ENCODE measurements around the gene ELAC1.
"Not testable (repeated sequence)": the region's sequence is repeated elsewhere in the genome, so short reads cannot be mapped to it uniquely, and the experiment has no call there.

ELAC1 gene

GRCh38 chr18:50973367-50974126, 5.7 kb downstream of the ELAC1 start:
- DNase-seq (ENCODE audit: low read depth), result no peak

- no peak for DNase-seq (ENCODE audit: low read depth)
These were observed 9.4 kb downstream of the ELAC1 start for GRCh38 chr18:50977037-50977760.

- no peak for DNase-seq (ENCODE audit: low read depth)
These were observed 13.5 kb downstream of the ELAC1 start for GRCh38 chr18:50981381-50981780.

GRCh38 chr18:50982086-50982801, 14.4 kb downstream of the ELAC1 start:
- DNase-seq (ENCODE audit: low read depth), result no peak

GRCh38 chr18:50982802-50983179, 15.0 kb downstream of the ELAC1 start:
- no peak for DNase-seq (ENCODE audit: low read depth)

GRCh38 chr18:50986360-50987087, 18.7 kb downstream of the ELAC1 start:
- no peak for DNase-seq (ENCODE audit: low read depth)

- no peak for DNase-seq (ENCODE audit: low read depth)
These were observed 19.4 kb downstream of the ELAC1 start for GRCh38 chr18:50987261-50987660.

- DNase-seq (ENCODE audit: low read depth), result no peak
These were observed 21.9 kb downstream of the ELAC1 start for GRCh38 chr18:50989711-50990110.

- DNase-seq (ENCODE audit: low read depth), result no peak
These were observed 24.5 kb downstream of the ELAC1 start for GRCh38 chr18:50992351-50992762.

- DNase-seq (ENCODE audit: low read depth), result no peak
These were observed 26.2 kb downstream of the ELAC1 start for GRCh38 chr18:50994031-50994430.

GRCh38 chr18:51003174-51003573, 35.3 kb downstream of the ELAC1 start:
- DNase-seq (ENCODE audit: low read depth), result not testable (repeated sequence)

- DNase-seq (ENCODE audit: low read depth), result no peak
These were observed 38.4 kb downstream of the ELAC1 start for GRCh38 chr18:51006061-51006818.

GRCh38 chr18:51006948-51007789, 39.3 kb downstream of the ELAC1 start:
- no peak for DNase-seq (ENCODE audit: low read depth)

- no peak for DNase-seq (ENCODE audit: low read depth)
These were observed 39.9 kb downstream of the ELAC1 start for GRCh38 chr18:51007790-51008139.

- DNase-seq (ENCODE audit: low read depth), result no peak
These were observed 41.2 kb downstream of the ELAC1 start for GRCh38 chr18:51009072-51009471.

GRCh38 chr18:51010218-51010617, 42.4 kb downstream of the ELAC1 start:
- DNase-seq (ENCODE audit: low read depth), result no peak

- no peak for DNase-seq (ENCODE audit: low read depth)
These were observed 43.9 kb downstream of the ELAC1 start for GRCh38 chr18:51011709-51012108.

GRCh38 chr18:51012441-51012840, 44.6 kb downstream of the ELAC1 start:
- DNase-seq (ENCODE audit: low read depth), result no peak

- no peak for DNase-seq (ENCODE audit: low read depth)
These were observed 45.4 kb downstream of the ELAC1 start for GRCh38 chr18:51013259-51013658.

GRCh38 chr18:51017140-51017879, 49.5 kb downstream of the ELAC1 start:
- DNase-seq (ENCODE audit: low read depth), result no peak

Data from activated T-helper 9 cell treated with anti-CD3 and anti-CD28 coated beads, Interleukin-2, amount 50 U/mL, for 16 hours (primary cell).